Psoas muscle (tissue), 8 donors: ENCODE measurements around the gene EIPR1. TPM values are rescaled to one million over a fixed set of nuclear protein-coding genes. Genes with fewer than 3 reads are reported as not detected.

Experiments used
- ATAC-seq, 4 donors: fragments of 200-7000 bp; cut with Tn5 transposase; one replicate each; pipeline ENCODE4 v1.9.1; 2020; ENCODE audit warnings: moderate library complexity in 3 of 4, mild to moderate bottlenecking in 2 of 4
- DNase-seq, 2 donors: peaks; one replicate each; pipeline ENCODE4 v3.0.0-alpha.2; 2020
- H3K27ac ChIP-seq: fragments of 200-600 bp; one replicate; pipeline ENCODE4 v1.8.0; 2022
- H3K27me3 ChIP-seq, 3 donors: fragments of 200-600 bp in 1 of 3; one replicate each; pipeline versions ENCODE4 v1.6.1 to v1.8.0; 2013 to 2022; ENCODE audit warnings: low read length in 2 of 3, mild to moderate bottlenecking in 2 of 3, moderate library complexity in 1 of 3; ENCODE audit not compliant: insufficient read depth in 3 of 3
- H3K36me3 ChIP-seq, 2 donors: fragments of 200-600 bp in 1 of 2; one replicate each; pipeline versions ENCODE4 v1.6.1 to v1.8.0; 2013 to 2022; ENCODE audit warnings: low read depth in 1 of 2, mild to moderate bottlenecking in 1 of 2, moderate library complexity in 1 of 2; ENCODE audit not compliant: insufficient read depth in 1 of 2
- H3K4me1 ChIP-seq: fragments of 200-600 bp; one replicate; pipeline ENCODE4 v1.8.0; 2022
- H3K4me3 ChIP-seq: fragments of 200-600 bp; one replicate; pipeline ENCODE4 v1.8.0; 2022; ENCODE audit warnings: mild to moderate bottlenecking
- H3K9me3 ChIP-seq: fragments of 200-600 bp; one replicate; pipeline ENCODE4 v1.8.0; 2022
- WGBS, 3 donors: extraction: QIAGEN DNeasy Blood & Tissue Kit; methylation state at CpG; one replicate each; pipeline versions ENCODE4 v1.1.6 to v1.1.7; 2013; 5-methylcytosine and 5-hydroxymethylcytosine counted together
- intact Hi-C, 2 donors: fragments of 100-400 bp; cut with DNase I; formaldehyde crosslinking; loops; one replicate each; pipeline versions ENCODE4 v1.11.0 to v1.14.2; 2022
- polyA plus RNA-seq, 3 donors: library from polyadenylated mRNA; stranded (reverse); fragments of 200-250 nt; gene quantifications; one replicate each; pipeline ENCODE4 v1.2.3, GENCODE V29; 2013
- total RNA-seq, 4 donors: library from RNA; stranded (reverse); fragmentation: NEBNext Ultra II Directional in 2 of 4; extraction: Animal tissue kit (Norgen Biotek cat#: 25700) in 2 of 4; gene quantifications; one replicate each; pipeline versions ENCODE4 v1.2.1 to v1.2.4, GENCODE V29; 2021 to 2023
- TF ChIP-seq, protein P1 (sequence below): fragments of 200-600 bp; IDR thresholded peaks from one replicate; pipeline ENCODE4 v1.8.0; 2022; ENCODE audit warnings: antibody characterized with exemption
- donor health status: healthy with polysubstance abuse.
- donor health status: DM: no; HTN: no; CAD: no; lungs with moderate emphysema.
- donor health status: Bipolar disorder and iron deficiency.
- donor health status: healthy.
- donor health status: DM: yes; HTN: yes; CAD: no.
- donor health status: DM: no; HTN: no; CAD: no.
- donor health status: DM: no; HTN: no; CAD: no.
- donor health status: DM: yes; HTN: yes; CAD: no.

Gene EIPR1
- total and polyA plus RNA-seq, 7 donors, result 9.7 to 42.1 (median 12.5) TPM

DNA sequence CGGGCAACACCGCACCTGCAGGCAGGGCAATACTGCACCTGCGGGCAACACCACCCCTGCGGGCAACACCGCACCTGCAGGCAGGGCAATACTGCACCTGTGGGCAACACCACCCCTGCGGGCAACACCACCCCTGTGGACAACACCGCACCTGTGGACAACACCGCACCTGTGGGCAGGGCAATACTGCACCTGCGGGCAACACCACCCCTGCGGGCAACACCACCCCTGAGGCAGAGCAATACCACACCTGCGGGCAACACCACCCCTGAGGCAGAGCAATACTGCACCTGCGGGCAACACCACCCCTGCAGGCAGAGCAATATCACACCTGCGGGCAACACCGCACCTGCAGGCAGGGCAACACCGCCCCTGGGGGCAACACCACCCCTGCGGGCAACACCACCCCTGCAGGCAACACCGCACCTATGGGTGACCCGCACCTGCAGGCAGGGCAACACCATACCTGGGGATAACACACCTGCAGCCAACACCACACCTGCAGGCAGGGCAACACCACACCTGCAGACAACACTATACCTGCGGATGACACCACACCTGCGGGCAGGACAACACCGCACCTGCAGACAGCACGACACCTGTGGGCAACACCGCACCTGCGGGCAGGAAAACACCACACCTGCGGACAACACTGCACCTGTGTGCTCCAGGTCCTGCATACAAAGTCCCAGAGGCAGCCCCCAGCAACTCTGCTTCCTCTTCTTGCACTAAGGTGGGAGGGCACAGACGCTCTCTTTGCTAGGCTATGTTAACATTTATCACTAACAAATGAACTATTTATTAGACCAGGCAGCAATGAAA, 57.7 kb downstream of the EIPR1 start:
- H3K9me3 ChIP-seq, result no peaks in the 10 kb centered on the region
- no peak overlapping the region for H3K27ac ChIP-seq
- no peaks in the 10 kb centered on the region for H3K4me1 ChIP-seq
- DNase-seq (no peak), ATAC-seq (no peak)
- 93 to 97% (median 95%) methylated on average over 21 to 26 of the region's 26 CpGs for WGBS, 3 donors
- intact Hi-C loops, result no loop called here
- no peaks in the 10 kb centered on the region for H3K27me3 ChIP-seq
- no peaks in the 10 kb centered on the region for H3K36me3 ChIP-seq
- no peak overlapping the region for H3K4me3 ChIP-seq
- TF ChIP-seq, protein P1, sequence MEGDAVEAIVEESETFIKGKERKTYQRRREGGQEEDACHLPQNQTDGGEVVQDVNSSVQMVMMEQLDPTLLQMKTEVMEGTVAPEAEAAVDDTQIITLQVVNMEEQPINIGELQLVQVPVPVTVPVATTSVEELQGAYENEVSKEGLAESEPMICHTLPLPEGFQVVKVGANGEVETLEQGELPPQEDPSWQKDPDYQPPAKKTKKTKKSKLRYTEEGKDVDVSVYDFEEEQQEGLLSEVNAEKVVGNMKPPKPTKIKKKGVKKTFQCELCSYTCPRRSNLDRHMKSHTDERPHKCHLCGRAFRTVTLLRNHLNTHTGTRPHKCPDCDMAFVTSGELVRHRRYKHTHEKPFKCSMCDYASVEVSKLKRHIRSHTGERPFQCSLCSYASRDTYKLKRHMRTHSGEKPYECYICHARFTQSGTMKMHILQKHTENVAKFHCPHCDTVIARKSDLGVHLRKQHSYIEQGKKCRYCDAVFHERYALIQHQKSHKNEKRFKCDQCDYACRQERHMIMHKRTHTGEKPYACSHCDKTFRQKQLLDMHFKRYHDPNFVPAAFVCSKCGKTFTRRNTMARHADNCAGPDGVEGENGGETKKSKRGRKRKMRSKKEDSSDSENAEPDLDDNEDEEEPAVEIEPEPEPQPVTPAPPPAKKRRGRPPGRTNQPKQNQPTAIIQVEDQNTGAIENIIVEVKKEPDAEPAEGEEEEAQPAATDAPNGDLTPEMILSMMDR, result no peak

GRCh38 chr2:3319134-3319533, 58.5 kb downstream of the EIPR1 start:
- 88 to 97% (median 92%) methylated on average over 13 of the region's 13 CpGs for WGBS, 3 donors

DNA sequence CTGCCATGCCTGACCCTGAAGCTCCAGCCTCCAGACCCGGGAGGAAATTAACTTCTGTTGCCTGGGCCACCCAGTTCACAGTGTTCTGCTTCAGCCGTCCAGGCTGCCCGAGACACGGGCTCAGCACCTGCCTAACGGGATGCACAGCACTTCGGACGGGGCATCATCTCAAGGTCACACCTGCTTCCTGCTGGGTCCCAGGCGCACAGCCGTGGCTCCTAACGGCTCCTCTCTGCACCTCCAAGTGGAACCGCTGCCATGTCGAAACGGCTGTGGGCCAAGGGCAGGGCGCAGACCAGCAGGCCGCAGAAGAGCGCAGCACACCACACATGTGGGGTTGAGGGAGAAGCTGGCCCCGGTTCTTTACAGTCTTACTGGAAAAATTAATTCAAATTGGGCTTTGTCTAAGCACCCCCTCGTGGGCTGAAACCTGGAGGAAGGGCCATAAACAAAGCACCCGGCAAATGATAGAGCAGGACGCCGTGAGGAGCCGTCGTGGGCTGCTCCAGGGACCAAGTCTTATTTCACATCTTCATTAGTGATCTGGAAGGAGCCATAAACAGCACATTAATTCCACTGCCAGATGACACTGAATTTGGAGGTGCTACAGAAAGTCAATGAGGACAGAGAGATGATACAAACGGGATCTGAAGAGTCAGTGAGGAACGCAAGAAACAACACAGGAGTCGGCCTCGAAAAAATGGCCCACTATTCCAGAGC, 59.6 kb downstream of the EIPR1 start:
- no peak for DNase-seq
- no peaks in the 10 kb centered on the region for H3K27me3 ChIP-seq
- 89 to 93% (median 92%) methylated on average over 27 of the region's 27 CpGs for WGBS, 3 donors
- no peaks in the 10 kb centered on the region for H3K9me3 ChIP-seq
- TF ChIP-seq, protein P1, result no peak
- no peak overlapping the region for H3K4me3 ChIP-seq
- intact Hi-C loops, result no loop called here
- no peaks in the 10 kb centered on the region for H3K4me1 ChIP-seq
- H3K36me3 ChIP-seq, result no peaks in the 10 kb centered on the region
- no peak for ATAC-seq
- H3K27ac ChIP-seq, result no peak overlapping the region

More at GRCh38 chr2:3319134-3319533, 58.5 kb downstream of the EIPR1 start:
- H3K4me3 ChIP-seq, result no peak overlapping the region
- no peaks in the 10 kb centered on the region for H3K4me1 ChIP-seq
- TF ChIP-seq, protein P1, result no peak
- no peaks in the 10 kb centered on the region for H3K36me3 ChIP-seq
- no peaks in the 10 kb centered on the region for H3K27me3 ChIP-seq
- H3K9me3 ChIP-seq, result no peaks in the 10 kb centered on the region
- H3K27ac ChIP-seq, result no peak overlapping the region
- DNase-seq (no peak), ATAC-seq (no peak)
- intact Hi-C loops, result no loop called here

DNA sequence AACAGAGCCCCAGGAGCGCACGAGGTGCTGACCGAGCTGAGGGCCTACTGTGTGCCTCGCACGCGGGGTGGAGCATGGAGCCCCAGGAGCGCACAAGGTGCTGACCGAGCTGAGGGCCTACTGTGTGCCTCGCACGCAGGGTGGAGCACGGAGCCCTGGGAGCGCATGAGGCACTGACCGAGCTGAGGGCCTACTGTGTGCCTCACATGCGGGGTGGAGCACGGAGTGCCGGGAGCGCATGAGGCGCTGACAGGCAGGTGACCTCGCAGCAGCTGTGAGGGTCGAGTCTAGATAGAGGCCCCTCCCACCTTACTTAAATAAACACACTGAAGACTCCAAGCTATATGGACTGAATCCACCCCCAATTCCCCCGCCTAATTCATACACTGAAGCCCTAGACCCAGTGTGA, 60.3 kb downstream of the EIPR1 start:
- WGBS, 3 donors, result 92 to 96% (median 92%) methylated on average over 18 to 21 of the region's 21 CpGs
- Histone ChIP-seq H3K9me3 (no peaks in the 10 kb centered on the region), H3K4me3 (no peak overlapping the region), H3K27ac (no peak overlapping the region), H3K4me1 (no peaks in the 10 kb centered on the region), H3K36me3 (no peaks in the 10 kb centered on the region), H3K27me3 (no peaks in the 10 kb centered on the region)
- TF ChIP-seq, protein P1, result no peak
- ATAC-seq, result no peak
- intact Hi-C loops, result no loop called here
- DNase-seq, result no peak
